ENCODE results near the gene PDE8A.

DNA sequence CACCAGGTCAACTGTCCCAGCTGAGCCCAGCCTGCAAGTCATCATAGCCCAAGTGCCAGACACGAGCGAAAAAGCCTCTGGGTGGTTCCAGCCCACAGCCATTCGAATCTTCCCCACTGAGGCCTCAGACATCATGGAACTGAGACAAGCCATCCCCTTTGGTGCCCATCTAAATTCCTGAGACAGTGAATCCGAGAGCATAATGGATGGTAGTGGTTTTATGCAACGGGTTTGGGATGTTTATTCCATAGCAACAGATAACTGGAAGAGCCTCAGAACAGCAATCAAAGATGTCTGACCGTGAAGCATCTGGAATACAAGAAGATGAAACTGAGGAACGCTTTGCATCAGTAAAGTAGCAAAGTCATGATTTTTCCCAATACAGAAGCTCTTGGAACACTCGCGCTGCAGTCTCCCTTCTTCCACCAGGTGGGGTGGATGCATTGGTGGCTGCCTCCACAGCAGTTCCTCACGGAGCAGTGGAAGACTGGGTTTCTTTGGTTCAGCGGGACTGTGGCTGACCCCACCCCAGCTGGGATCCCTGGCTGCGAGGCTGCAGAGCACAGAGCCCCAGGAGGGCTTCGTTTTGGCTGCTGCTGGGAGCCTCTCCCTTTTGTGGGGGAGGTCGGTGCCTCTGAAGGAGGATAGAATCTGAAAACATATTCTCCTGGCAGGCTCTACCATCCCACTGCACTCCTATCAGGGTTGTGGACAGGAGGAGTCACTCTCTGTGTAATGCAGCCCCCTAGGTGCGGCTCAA, 26.4 kb upstream of the PDE8A start:
- TF ChIP-seq, protein P1, sequence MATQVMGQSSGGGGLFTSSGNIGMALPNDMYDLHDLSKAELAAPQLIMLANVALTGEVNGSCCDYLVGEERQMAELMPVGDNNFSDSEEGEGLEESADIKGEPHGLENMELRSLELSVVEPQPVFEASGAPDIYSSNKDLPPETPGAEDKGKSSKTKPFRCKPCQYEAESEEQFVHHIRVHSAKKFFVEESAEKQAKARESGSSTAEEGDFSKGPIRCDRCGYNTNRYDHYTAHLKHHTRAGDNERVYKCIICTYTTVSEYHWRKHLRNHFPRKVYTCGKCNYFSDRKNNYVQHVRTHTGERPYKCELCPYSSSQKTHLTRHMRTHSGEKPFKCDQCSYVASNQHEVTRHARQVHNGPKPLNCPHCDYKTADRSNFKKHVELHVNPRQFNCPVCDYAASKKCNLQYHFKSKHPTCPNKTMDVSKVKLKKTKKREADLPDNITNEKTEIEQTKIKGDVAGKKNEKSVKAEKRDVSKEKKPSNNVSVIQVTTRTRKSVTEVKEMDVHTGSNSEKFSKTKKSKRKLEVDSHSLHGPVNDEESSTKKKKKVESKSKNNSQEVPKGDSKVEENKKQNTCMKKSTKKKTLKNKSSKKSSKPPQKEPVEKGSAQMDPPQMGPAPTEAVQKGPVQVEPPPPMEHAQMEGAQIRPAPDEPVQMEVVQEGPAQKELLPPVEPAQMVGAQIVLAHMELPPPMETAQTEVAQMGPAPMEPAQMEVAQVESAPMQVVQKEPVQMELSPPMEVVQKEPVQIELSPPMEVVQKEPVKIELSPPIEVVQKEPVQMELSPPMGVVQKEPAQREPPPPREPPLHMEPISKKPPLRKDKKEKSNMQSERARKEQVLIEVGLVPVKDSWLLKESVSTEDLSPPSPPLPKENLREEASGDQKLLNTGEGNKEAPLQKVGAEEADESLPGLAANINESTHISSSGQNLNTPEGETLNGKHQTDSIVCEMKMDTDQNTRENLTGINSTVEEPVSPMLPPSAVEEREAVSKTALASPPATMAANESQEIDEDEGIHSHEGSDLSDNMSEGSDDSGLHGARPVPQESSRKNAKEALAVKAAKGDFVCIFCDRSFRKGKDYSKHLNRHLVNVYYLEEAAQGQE (IDR thresholded peaks at IDR 0.05; ENCODE audit: low read depth, low read length) = no peak
- no peak for TF ChIP-seq SUPT20H (IDR thresholded peaks at IDR 0.05; ENCODE audit: borderline replicate concordance, control insufficient read depth, low read depth, low read length)
- no peak for TF ChIP-seq NR2F1 (conservative IDR thresholded peaks at IDR 0.05)
- no peak for TF ChIP-seq EP300 (IDR thresholded peaks at IDR 0.05; ENCODE audit: borderline replicate concordance in 1 of 2, control insufficient read depth in 1 of 2, low read depth in 2 of 2, low read length in 2 of 2)
- TF ChIP-seq, protein P2, sequence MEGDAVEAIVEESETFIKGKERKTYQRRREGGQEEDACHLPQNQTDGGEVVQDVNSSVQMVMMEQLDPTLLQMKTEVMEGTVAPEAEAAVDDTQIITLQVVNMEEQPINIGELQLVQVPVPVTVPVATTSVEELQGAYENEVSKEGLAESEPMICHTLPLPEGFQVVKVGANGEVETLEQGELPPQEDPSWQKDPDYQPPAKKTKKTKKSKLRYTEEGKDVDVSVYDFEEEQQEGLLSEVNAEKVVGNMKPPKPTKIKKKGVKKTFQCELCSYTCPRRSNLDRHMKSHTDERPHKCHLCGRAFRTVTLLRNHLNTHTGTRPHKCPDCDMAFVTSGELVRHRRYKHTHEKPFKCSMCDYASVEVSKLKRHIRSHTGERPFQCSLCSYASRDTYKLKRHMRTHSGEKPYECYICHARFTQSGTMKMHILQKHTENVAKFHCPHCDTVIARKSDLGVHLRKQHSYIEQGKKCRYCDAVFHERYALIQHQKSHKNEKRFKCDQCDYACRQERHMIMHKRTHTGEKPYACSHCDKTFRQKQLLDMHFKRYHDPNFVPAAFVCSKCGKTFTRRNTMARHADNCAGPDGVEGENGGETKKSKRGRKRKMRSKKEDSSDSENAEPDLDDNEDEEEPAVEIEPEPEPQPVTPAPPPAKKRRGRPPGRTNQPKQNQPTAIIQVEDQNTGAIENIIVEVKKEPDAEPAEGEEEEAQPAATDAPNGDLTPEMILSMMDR (IDR thresholded peaks at IDR 0.05 in 2 of 3, conservative IDR thresholded peaks at IDR 0.05 in 1 of 3; ENCODE audit: control insufficient read depth in 2 of 3, extremely low read depth in 1 of 3, insufficient read depth in 1 of 3, low read depth in 3 of 3, low read length in 3 of 3) = peak; percentile 71 to 86 (median 75)
- no peak for TF ChIP-seq ZNF384 (IDR thresholded peaks at IDR 0.05; ENCODE audit: borderline replicate concordance, low read depth, low read length)
- no peak for TF ChIP-seq YY1 (IDR thresholded peaks at IDR 0.05; ENCODE audit: low read depth, low read length)
- no peak for TF ChIP-seq HDAC6 (IDR thresholded peaks at IDR 0.05; ENCODE audit: unreplicated experiment)
- no peak for TF ChIP-seq EZH2 (IDR thresholded peaks at IDR 0.05; ENCODE audit: borderline replicate concordance, control insufficient read depth, low read depth, low read length)
